GM23338 (cell line): Measurements from ENCODE around the gene ANKFY1. TPM values are rescaled to one million over a fixed set of nuclear protein-coding genes. Genes with fewer than 3 reads are reported as not detected.

Experiments used
- ATAC-seq: fragments of 200-7000 bp; cut with Tn5 transposase; 3 replicates; pipeline ENCODE4 v1.9.1; 2020
- DNase-seq: peaks from one replicate; pipeline ENCODE4 v3.0.0-alpha.2; 2015; ENCODE audit warnings: low spot score
- H2AFZ ChIP-seq: fragments of 200-600 bp; sonication (generic); 2 replicates; pipeline ENCODE4 v1.8.0; 2016; ENCODE audit warnings: antibody characterized with exemption, mild to moderate bottlenecking, moderate library complexity
- H3F3A ChIP-seq: fragments of 200-600 bp; sonication (generic); replicated peaks from 2 replicates; pipeline ENCODE4 v1.8.0; 2017; ENCODE audit warnings: antibody characterized with exemption, mixed run types, low read depth
- H3K27ac ChIP-seq: fragments of 200-600 bp; sonication (generic); 2 replicates; pipeline ENCODE4 v1.6.1; 2016; ENCODE audit warnings: low read depth
- H3K27me3 ChIP-seq: fragments of 200-600 bp; sonication (generic); 2 replicates; pipeline ENCODE4 v1.8.0; 2016; ENCODE audit warnings: mild to moderate bottlenecking, mixed run types, moderate library complexity; ENCODE audit not compliant: insufficient read depth
- H3K36me3 ChIP-seq: fragments of 200-600 bp; sonication (generic); 2 replicates; pipeline ENCODE4 v1.8.0; 2016; ENCODE audit warnings: mild to moderate bottlenecking; ENCODE audit not compliant: insufficient read depth
- H3K4me1 ChIP-seq: fragments of 200-600 bp; sonication (generic); 2 replicates; pipeline ENCODE4 v1.8.0; 2016; ENCODE audit warnings: mild to moderate bottlenecking, moderate library complexity; ENCODE audit not compliant: insufficient read depth
- H3K4me2 ChIP-seq: fragments of 200-600 bp; sonication (generic); 2 replicates; pipeline ENCODE4 v1.7.1; 2017; ENCODE audit warnings: mixed run types
- H3K4me3 ChIP-seq: fragments of 200-600 bp; sonication (generic); 2 replicates; pipeline ENCODE4 v1.6.1; 2016; ENCODE audit warnings: mixed run types
- H3K79me2 ChIP-seq: fragments of 200-600 bp; sonication (generic); replicated peaks from 2 replicates; pipeline ENCODE4 v1.8.0; 2017; ENCODE audit warnings: mild to moderate bottlenecking; ENCODE audit not compliant: insufficient read depth
- H3K9me2 ChIP-seq: fragments of 200-600 bp; sonication (generic); 2 replicates; pipeline ENCODE4 v1.8.0; 2017; ENCODE audit not compliant: insufficient read depth
- H4K20me1 ChIP-seq: fragments of 200-600 bp; sonication (generic); replicated peaks from 2 replicates; pipeline ENCODE4 v1.8.0; 2017; ENCODE audit warnings: mild to moderate bottlenecking; ENCODE audit not compliant: insufficient read depth
- H3K27ac Mint-ChIP-seq: 2 replicates; pipeline ENCODE4 v1.8.0; 2020; ENCODE audit warnings: inconsistent platforms, mild to moderate bottlenecking, moderate library complexity, mixed read lengths
- H3K27me3 Mint-ChIP-seq: 3 replicates; pipeline ENCODE4 v1.8.0; 2022; ENCODE audit warnings: low read depth, mild to moderate bottlenecking, moderate library complexity, mixed read lengths, inconsistent platforms; ENCODE audit not compliant: insufficient read depth, poor library complexity
- H3K36me3 Mint-ChIP-seq: 3 replicates; pipeline ENCODE4 v1.8.0; 2021; ENCODE audit warnings: low read depth, mild to moderate bottlenecking, inconsistent platforms, moderate library complexity, mixed read lengths
- H3K4me1 Mint-ChIP-seq: 3 replicates; pipeline ENCODE4 v1.8.0; 2020; ENCODE audit warnings: mild to moderate bottlenecking, inconsistent platforms, mixed read lengths
- H3K4me3 Mint-ChIP-seq: 3 replicates; pipeline ENCODE4 v1.8.0; 2021; ENCODE audit warnings: moderate library complexity, mild to moderate bottlenecking, inconsistent platforms, mixed read lengths
- H3K9me3 Mint-ChIP-seq: 3 replicates; pipeline ENCODE4 v1.8.0; 2020; ENCODE audit warnings: moderate library complexity, mild to moderate bottlenecking, inconsistent platforms, mixed read lengths
- ZNF331 ChIP-seq: fragments of 250-450 bp; sonication (Bioruptor Pico); IDR thresholded peaks from 2 replicates; pipeline ENCODE4 v1.5.0; 2020; ENCODE audit warnings: low read depth, mild to moderate bottlenecking, moderate library complexity
- polyA plus RNA-seq: library from polyadenylated mRNA; unstranded; fragments of >200 nt; fragmentation: Nextera tagmentation; extraction: Ambion mirVana; gene quantifications from 2 replicates; pipeline ENCODE4 v1.2.1, GENCODE V29; 2016
- total RNA-seq: library from RNA; depleted of rRNA; stranded (reverse); fragments of >200 nt; shearing (Covaris generic); gene quantifications from 2 replicates; pipeline ENCODE4 v1.2.3, GENCODE V29; 2014
- TF ChIP-seq, protein P1 (sequence below): IDR thresholded peaks from one replicate; pipeline ENCODE4 v1.6.1; 2018; ENCODE audit warnings: antibody characterized with exemption; ENCODE audit not compliant: unreplicated experiment
- TF ChIP-seq, protein P2 (sequence below): fragments of 250-450 bp; sonication (Bioruptor Pico); IDR thresholded peaks from 2 replicates; pipeline ENCODE4 v1.5.0; 2020; ENCODE audit warnings: mild to moderate bottlenecking, moderate library complexity
- TF ChIP-seq, protein P3 (sequence below), 2 experiments: fragments of 200-600 bp in 1 of 2; sonication (generic) in 1 of 2; conservative IDR thresholded peaks; 2 replicates each; pipeline versions ENCODE4 v1.5.1 to v1.6.1; 2016 to 2017; ENCODE audit warnings: antibody characterized with exemption in 2 of 2, low read depth in 2 of 2, mild to moderate bottlenecking in 2 of 2, moderate library complexity in 1 of 2

The ANKFY1 gene
- total and polyA plus RNA-seq, 2 experiments from 2014 or later, result 12.9 to 44.4 TPM

DNA sequence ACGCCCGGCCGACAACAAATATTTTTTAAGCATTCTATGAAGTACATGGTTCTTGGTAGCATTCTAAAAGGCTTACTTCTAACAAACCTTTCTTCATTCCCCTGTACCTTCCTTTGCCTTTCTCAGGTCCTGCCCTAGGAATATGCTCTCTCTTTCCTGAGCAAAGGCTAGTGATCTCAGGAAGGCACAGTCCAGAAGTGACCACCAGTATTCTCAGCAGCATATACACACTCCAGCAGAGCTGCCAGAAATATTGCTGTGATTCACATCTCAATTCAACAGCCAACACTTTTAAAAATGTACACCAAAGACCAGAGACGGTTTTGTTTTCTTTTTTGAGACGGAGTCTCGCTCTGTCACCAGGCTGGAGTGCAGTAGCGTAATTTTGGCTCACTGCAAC, 41.4 kb upstream of the ANKFY1 start (continued):
- TF ChIP-seq, protein P1, sequence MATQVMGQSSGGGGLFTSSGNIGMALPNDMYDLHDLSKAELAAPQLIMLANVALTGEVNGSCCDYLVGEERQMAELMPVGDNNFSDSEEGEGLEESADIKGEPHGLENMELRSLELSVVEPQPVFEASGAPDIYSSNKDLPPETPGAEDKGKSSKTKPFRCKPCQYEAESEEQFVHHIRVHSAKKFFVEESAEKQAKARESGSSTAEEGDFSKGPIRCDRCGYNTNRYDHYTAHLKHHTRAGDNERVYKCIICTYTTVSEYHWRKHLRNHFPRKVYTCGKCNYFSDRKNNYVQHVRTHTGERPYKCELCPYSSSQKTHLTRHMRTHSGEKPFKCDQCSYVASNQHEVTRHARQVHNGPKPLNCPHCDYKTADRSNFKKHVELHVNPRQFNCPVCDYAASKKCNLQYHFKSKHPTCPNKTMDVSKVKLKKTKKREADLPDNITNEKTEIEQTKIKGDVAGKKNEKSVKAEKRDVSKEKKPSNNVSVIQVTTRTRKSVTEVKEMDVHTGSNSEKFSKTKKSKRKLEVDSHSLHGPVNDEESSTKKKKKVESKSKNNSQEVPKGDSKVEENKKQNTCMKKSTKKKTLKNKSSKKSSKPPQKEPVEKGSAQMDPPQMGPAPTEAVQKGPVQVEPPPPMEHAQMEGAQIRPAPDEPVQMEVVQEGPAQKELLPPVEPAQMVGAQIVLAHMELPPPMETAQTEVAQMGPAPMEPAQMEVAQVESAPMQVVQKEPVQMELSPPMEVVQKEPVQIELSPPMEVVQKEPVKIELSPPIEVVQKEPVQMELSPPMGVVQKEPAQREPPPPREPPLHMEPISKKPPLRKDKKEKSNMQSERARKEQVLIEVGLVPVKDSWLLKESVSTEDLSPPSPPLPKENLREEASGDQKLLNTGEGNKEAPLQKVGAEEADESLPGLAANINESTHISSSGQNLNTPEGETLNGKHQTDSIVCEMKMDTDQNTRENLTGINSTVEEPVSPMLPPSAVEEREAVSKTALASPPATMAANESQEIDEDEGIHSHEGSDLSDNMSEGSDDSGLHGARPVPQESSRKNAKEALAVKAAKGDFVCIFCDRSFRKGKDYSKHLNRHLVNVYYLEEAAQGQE, result no peak
- TF ChIP-seq, protein P2, sequence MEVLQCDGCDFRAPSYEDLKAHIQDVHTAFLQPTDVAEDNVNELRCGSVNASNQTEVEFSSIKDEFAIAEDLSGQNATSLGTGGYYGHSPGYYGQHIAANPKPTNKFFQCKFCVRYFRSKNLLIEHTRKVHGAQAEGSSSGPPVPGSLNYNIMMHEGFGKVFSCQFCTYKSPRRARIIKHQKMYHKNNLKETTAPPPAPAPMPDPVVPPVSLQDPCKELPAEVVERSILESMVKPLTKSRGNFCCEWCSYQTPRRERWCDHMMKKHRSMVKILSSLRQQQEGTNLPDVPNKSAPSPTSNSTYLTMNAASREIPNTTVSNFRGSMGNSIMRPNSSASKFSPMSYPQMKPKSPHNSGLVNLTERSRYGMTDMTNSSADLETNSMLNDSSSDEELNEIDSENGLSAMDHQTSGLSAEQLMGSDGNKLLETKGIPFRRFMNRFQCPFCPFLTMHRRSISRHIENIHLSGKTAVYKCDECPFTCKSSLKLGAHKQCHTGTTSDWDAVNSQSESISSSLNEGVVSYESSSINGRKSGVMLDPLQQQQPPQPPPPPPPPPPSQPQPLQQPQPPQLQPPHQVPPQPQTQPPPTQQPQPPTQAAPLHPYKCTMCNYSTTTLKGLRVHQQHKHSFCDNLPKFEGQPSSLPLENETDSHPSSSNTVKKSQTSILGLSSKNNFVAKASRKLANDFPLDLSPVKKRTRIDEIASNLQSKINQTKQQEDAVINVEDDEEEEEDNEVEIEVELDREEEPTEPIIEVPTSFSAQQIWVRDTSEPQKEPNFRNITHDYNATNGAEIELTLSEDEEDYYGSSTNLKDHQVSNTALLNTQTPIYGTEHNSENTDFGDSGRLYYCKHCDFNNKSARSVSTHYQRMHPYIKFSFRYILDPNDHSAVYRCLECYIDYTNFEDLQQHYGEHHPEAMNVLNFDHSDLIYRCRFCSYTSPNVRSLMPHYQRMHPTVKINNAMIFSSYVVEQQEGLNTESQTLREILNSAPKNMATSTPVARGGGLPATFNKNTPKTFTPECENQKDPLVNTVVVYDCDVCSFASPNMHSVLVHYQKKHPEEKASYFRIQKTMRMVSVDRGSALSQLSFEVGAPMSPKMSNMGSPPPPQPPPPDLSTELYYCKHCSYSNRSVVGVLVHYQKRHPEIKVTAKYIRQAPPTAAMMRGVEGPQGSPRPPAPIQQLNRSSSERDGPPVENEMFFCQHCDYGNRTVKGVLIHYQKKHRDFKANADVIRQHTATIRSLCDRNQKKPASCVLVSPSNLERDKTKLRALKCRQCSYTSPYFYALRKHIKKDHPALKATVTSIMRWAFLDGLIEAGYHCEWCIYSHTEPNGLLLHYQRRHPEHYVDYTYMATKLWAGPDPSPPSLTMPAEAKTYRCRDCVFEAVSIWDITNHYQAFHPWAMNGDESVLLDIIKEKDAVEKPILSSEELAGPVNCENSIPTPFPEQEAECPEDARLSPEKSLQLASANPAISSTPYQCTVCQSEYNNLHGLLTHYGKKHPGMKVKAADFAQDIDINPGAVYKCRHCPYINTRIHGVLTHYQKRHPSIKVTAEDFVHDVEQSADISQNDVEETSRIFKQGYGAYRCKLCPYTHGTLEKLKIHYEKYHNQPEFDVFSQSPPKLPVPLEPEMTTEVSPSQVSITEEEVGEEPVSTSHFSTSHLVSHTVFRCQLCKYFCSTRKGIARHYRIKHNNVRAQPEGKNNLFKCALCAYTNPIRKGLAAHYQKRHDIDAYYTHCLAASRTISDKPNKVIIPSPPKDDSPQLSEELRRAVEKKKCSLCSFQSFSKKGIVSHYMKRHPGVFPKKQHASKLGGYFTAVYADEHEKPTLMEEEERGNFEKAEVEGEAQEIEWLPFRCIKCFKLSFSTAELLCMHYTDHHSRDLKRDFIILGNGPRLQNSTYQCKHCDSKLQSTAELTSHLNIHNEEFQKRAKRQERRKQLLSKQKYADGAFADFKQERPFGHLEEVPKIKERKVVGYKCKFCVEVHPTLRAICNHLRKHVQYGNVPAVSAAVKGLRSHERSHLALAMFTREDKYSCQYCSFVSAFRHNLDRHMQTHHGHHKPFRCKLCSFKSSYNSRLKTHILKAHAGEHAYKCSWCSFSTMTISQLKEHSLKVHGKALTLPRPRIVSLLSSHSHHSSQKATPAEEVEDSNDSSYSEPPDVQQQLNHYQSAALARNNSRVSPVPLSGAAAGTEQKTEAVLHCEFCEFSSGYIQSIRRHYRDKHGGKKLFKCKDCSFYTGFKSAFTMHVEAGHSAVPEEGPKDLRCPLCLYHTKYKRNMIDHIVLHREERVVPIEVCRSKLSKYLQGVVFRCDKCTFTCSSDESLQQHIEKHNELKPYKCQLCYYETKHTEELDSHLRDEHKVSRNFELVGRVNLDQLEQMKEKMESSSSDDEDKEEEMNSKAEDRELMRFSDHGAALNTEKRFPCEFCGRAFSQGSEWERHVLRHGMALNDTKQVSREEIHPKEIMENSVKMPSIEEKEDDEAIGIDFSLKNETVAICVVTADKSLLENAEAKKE (CRISPR knock-in tag), result no peak

DNA sequence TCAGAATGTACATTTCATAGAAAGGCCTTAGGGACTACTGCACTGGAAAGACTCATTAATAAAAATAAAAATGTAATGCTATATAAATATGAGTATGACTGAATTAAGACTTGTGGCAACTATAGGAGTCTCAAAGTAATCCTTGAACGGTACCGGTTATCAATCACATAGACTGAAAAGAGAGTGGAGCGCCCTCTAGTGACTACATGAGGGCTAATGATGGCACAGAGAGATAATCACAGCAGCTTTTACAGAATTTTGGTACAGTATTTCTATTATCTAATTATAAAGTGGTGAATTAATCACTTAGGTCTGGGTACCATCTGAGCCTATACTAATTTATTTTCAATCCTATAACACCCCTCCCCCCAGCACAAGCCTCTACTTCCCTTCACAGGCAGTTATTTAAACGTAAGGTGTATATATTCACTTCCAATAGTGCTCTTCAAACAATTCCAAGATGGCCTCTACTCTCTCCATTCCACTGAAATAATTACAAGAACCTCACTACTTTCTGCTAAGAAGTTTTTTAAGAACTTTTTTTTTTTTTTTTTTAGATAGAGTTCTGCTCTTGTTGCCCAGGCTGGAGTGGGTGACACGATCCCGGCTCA, 40.7 kb upstream of the ANKFY1 start:
- H3K27ac ChIP-seq, result peak overlapping the region; percentile 92
- DNase-seq (peak; percentile 81), ATAC-seq (peak; percentile 49)
- H2AFZ ChIP-seq, result no peak overlapping the region
- no peaks in the 10 kb centered on the region for H3K27me3 Mint-ChIP-seq
- H3K4me1 ChIP-seq, result peaks cover 32% of the 10 kb centered on the region
- no peaks in the 10 kb centered on the region for H3K9me3 Mint-ChIP-seq
- H3K79me2 ChIP-seq, result peaks cover 93% of the 10 kb centered on the region
- no peak overlapping the region for H3K4me3 Mint-ChIP-seq
- no peak overlapping the region for H3K4me2 ChIP-seq
- H3K9me2 ChIP-seq, result no peaks in the 10 kb centered on the region
- no peaks in the 10 kb centered on the region for H3K27me3 ChIP-seq
- TF ChIP-seq ZNF331 (CRISPR knock-in tag), result no peak
- TF ChIP-seq, protein P3, sequence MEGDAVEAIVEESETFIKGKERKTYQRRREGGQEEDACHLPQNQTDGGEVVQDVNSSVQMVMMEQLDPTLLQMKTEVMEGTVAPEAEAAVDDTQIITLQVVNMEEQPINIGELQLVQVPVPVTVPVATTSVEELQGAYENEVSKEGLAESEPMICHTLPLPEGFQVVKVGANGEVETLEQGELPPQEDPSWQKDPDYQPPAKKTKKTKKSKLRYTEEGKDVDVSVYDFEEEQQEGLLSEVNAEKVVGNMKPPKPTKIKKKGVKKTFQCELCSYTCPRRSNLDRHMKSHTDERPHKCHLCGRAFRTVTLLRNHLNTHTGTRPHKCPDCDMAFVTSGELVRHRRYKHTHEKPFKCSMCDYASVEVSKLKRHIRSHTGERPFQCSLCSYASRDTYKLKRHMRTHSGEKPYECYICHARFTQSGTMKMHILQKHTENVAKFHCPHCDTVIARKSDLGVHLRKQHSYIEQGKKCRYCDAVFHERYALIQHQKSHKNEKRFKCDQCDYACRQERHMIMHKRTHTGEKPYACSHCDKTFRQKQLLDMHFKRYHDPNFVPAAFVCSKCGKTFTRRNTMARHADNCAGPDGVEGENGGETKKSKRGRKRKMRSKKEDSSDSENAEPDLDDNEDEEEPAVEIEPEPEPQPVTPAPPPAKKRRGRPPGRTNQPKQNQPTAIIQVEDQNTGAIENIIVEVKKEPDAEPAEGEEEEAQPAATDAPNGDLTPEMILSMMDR (conservative IDR thresholded peaks at IDR 0.05; ENCODE audit: low read depth in 2 of 2), result peak; percentile 73 to 94
- H3K36me3 ChIP-seq, result peaks cover 20% of the 10 kb centered on the region; the same call in 1 of the 2 replicates
- H3K4me3 ChIP-seq, result no peak overlapping the region
- H3F3A ChIP-seq, result peaks cover 7% of the 10 kb centered on the region
- H3K27ac Mint-ChIP-seq, result no peak overlapping the region
- peaks cover 56% of the 10 kb centered on the region for H3K36me3 Mint-ChIP-seq
- peaks cover 33% of the 10 kb centered on the region for H3K4me1 Mint-ChIP-seq
- H4K20me1 ChIP-seq, result peaks cover 26% of the 10 kb centered on the region
